HG03460 (cell line): ENCODE data around the gene CCBE1.
A peak's percentile ranks its signal among the peaks of the same experiment; 100 is the strongest.

Experiments
- ATAC-seq: cut with Tn5 transposase; IDR thresholded peaks from one replicate; pipeline ENCODE4 v1.9.1; 2021; ENCODE audit not compliant: unreplicated experiment

The CCBE1 gene

DNA sequence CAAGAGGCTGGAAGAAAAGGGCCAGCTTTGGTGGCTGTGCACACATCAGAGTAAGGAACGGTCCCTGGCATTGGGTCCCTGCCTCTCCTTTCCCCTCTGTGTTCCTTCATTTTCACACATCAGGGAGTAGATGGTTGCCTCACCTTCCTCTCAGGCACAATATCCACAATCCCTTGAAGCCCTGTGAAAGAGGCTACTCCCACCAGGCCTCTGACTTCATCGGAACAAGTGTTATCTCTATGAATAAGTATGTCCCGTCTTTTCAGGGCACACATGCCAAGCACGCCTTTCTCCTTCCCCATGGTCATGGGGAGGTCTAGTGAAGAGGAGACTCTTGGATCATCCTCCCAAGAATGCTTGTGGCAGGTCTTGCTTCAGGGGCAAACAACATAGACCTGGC is 277.0 kb downstream of the CCBE1 start:
- ATAC-seq, result no peak

DNA sequence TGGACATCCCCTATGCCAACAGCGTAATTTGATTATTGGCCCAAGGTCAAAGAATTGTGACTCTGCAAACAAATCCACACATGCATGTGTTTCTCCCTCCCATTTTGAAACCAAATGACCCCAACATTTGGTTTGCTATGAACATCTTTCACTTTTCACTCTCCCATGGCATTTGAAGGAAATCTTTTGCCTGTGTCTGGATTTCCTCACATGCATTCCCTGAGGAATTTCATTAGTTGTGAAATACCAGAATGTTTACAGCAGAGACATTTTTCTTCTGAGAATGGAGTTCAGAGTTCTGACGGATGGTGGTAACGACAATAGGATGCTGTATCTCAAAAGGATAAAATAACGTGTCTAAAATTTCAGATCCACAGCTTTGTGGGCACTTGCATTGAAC is 277.8 kb downstream of the CCBE1 start:
- no peak for ATAC-seq

- ATAC-seq, result no peak
These were observed 280.4 kb downstream of the CCBE1 start for GRCh38 chr18:59416818-59417217.

GRCh38 chr18:59414111-59414653 is 283.0 kb downstream of the CCBE1 start:
- ATAC-seq, result no peak

GRCh38 chr18:59402432-59403090 is 294.7 kb downstream of the CCBE1 start:
- ATAC-seq, result peak; percentile 98

GRCh38 chr18:59400407-59400806 is 296.8 kb downstream of the CCBE1 start:
- ATAC-seq, result no peak

- ATAC-seq, result no peak
These were observed 301.7 kb downstream of the CCBE1 start for GRCh38 chr18:59395226-59396175.

DNA sequence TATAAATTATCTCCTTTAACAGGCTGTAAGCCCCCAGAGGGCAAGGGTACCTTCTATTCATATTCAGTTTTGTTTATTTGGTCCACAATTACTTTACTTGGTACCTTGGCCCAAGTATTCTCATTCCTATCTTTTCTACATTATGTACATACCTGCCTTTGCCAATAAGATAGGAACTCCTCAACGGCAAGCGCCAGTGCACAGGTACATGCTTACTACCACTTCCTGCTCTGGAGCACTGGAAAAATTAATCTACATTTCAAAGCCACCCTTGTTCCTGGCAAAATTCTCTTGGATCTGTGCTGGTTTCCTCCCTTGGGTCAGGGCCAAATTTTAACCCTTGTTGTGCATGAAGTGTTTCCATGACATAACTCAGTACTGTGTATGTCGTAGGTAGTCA is 303.8 kb downstream of the CCBE1 start:
- ATAC-seq, result no peak

- no peak for ATAC-seq
These were observed 308.4 kb downstream of the CCBE1 start for GRCh38 chr18:59388817-59389216.

- ATAC-seq, result no peak
These were observed 309.3 kb downstream of the CCBE1 start for GRCh38 chr18:59387687-59388565.

GRCh38 chr18:59386909-59387686 is 310.1 kb downstream of the CCBE1 start:
- ATAC-seq, result no peak

DNA sequence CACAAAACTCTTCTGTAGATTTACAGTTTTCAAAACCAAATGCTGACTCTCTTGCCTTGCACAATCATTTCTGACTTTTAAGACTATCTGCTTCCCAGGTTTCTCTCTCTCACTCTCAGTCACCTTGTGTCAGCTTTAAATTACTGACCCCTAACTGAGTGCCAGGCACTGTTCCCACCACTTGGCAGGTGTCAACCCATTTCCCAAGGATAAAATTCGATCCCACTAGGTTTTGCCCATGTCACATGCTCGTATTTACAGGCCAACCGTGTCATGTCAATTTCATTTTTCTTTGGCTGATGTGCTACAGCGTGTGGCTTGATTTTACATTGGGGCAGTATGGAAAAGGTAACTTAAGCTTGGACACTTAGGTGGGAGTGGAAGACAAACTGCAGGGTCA is 312.0 kb downstream of the CCBE1 start:
- ATAC-seq, result no peak

GRCh38 chr18:59383851-59384250 is 313.4 kb downstream of the CCBE1 start:
- ATAC-seq, result no peak

- ATAC-seq, result no peak
These were observed 314.8 kb downstream of the CCBE1 start for GRCh38 chr18:59382383-59382782.

GRCh38 chr18:59381949-59382348 is 315.3 kb downstream of the CCBE1 start:
- no peak for ATAC-seq
